HG02943 (cell line): ENCODE results near the gene PTCD1.
"Not testable (repeated sequence)": the region's sequence is repeated elsewhere in the genome, so short reads cannot be mapped to it uniquely, and the experiment has no call there.

Source experiments
- ATAC-seq: cut with Tn5 transposase; IDR thresholded peaks from one replicate; pipeline ENCODE4 v1.9.1; 2021; ENCODE audit warnings: mild to moderate bottlenecking, low read depth, moderate library complexity; ENCODE audit not compliant: unreplicated experiment

The PTCD1 gene

GRCh38 chr7:99392046-99392445 is 46.6 kb downstream of the PTCD1 start:
- ATAC-seq, result no peak

DNA sequence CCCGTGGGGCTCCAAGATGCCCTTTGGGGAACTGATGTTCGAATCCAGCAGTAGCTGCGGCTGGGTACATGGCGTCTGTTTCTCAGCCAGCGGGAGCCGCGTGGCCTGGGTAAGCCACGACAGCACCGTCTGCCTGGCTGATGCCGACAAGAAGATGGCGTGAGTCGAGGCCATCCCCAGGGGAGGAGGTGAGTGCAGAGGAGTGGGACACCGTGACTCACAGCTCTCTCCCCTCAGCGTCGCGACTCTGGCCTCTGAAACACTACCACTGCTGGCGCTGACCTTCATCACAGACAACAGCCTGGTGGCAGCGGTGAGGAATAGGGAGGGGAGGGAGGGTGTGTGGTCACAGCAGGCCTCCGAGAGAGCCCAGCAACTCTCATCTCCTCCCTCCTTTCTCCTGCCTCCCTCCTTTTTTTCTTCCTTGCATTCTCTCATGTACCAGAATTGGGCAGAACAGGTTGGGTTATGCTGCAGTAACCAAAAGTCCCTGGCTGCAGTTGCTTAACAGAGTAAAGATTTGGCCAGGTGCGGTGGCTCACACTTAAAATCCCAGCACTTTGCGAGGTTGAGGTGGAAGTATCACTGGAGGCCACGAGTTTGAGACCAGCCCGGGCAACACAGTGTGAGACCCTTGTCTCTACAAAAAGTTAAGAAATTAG is 47.5 kb downstream of the PTCD1 start:
- no peak for ATAC-seq

- no peak for ATAC-seq
Observed at GRCh38 chr7:99389772-99390171, 48.8 kb downstream of the PTCD1 start.

- ATAC-seq, result no peak
Observed at GRCh38 chr7:99387912-99388311, 50.7 kb downstream of the PTCD1 start.

GRCh38 chr7:99387239-99387635 is 51.4 kb downstream of the PTCD1 start:
- not testable (repeated sequence) for ATAC-seq

- no peak for ATAC-seq
Observed at GRCh38 chr7:99386584-99387238, 51.9 kb downstream of the PTCD1 start.

DNA sequence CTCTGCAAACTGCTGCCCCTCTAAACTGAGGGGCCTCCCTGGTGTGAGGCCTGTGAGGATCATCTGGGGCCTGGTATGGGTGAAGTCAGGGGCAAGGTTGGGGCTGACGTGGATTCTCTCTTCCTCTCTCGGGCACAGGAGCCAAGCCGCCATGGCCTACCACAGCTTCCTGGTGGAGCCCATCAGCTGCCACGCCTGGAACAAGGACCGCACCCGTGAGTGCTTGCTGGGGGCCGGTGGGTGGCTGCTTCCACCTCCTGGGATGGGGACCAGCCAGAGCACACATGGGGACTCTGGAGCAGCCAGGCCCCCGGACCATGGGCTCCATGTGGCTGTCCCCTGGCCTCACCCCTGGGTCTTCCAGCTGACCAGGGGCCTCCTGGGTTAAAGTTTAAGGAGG is 53.0 kb downstream of the PTCD1 start:
- no peak for ATAC-seq

GRCh38 chr7:99384523-99384922 is 54.1 kb downstream of the PTCD1 start:
- no peak for ATAC-seq

DNA sequence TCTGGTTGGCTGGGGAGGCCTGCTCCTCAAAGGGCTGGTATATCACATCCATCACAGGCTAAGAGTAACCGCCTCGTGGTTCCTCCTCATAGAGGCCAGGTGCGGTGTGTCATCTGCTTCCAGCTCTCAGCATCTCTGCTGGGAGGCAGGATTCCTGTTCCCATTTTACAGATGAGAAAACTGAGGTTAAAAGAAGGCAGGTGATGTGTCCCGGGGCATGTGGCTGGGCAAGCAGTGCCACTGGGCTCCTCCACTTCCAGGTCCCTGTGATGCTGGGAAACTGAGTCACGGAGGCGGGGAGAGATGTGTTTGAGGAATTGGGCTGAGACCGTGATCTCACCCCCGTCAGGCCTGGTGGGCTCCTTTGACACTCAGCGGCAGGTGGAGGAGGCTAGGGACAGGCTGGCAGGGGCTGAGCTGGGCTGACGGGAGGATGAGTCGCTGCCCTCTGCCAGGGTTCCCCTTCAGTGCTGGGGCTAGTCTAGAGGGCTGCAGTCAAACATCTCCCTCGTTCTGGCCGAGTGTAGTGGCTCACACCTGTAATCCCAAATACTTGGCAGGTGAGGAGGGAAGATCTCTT is 54.7 kb downstream of the PTCD1 start:
- no peak for ATAC-seq

GRCh38 chr7:99383203-99383602 is 55.4 kb downstream of the PTCD1 start:
- no peak for ATAC-seq

DNA sequence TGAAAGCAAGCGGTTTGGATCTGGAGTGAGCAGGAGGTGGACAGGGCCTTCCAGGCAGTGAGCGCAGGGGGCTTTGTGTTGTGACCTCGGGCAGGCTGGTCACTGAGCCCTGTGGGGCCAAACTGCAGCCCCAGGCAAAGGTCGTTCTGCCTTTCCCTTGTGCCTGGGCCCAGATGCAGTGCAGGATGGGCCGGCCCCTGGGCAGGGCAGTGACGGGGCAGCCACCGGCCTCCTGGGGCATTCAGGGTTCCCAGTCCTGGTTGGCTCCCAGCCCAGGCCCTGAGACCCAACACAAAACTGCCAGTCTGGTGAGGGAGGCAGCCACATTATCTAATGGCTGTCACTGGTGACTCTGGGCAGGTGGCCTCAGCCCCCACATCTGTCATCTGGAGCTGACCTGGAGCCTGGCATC is 56.9 kb downstream of the PTCD1 start:
- no peak for ATAC-seq

GRCh38 chr7:99380823-99381663 is 57.6 kb downstream of the PTCD1 start:
- peak; percentile 79 for ATAC-seq

GRCh38 chr7:99380032-99380822 is 58.4 kb downstream of the PTCD1 start:
- peak; percentile 37 for ATAC-seq

DNA sequence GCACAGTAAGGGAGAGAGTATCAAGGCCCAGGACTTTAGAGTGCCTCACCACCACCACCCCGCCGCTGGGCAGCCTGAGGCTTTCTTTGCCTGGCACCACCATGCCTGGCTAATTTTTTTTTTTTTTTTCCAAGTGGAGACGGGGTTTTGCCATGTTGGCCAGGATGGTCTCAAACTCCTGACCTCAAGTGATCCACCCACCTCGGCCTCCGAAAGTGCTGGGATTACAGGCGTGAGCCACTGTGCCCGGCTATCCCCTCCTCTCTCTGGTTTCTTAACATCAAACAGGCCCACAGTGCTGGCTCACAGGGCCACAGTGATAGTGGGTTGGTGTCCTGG is 58.9 kb downstream of the PTCD1 start:
- ATAC-seq, result not testable (repeated sequence)

GRCh38 chr7:99379043-99379577 is 59.5 kb downstream of the PTCD1 start:
- no peak for ATAC-seq

- ATAC-seq, result no peak
Observed at GRCh38 chr7:99375070-99375807, 63.4 kb downstream of the PTCD1 start.

DNA sequence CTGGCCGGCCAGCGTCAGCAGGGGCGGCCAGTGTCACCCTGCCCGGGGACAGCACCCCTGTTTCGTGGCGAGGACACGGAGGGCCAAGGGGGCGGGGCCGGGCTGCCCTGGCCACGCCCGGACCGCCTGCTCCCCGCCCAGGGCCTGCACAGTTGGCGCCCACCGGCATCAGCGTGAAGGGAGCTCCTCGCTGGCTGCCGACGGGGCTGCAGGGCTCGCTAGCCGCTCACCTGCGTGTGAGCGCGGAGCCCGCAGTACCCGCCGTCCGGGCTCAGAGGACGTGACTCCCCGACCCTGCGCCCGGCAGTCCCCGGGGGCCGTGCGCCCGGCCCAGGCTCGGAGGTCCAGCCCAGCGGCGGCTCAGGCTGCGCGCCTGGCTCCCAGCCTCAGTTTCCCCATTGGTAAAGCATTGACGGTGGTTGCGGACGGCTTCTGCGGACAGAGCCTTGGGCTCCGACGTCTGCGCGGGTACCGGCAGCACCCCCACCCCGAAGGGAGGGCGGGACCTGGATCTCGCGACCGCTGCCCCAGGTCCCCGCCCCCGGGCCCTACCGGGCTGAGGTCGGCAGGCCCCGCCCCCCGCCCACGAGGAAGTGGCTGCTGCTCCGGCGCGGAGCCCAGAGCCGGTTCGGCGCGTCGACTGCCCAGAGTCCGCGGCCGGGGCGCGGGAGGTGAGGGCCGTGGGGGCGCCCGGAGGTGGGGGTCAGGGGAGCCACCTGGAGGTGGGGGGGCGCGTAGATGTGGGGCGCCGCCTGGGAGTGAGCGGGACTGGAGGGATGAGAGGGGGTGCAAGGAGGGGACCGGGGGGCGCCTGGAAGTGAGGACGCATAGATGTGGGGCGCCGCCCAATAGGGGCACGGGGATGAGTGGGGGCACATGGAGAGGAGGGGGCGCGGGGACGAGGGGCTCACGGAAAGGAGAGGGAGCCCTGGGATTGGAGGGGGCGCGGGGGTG is 64.2 kb downstream of the PTCD1 start, which contains the start of gene ARPC1B:
TSS of gene ARPC1B (plus strand) at position 620 of the 954 bp plus-strand sequence. CDS start 10,985 bp downstream, outside the sequence.
- ATAC-seq, result peak; percentile 60
